Right lobe of liver (tissue), 6 donors: Measurements from ENCODE around the gene PLA2G4A. TPM values are rescaled to one million over a fixed set of nuclear protein-coding genes. Genes with fewer than 3 reads are reported as not detected.

ENCODE experiments used
- ATAC-seq, 4 donors: fragments of 200-7000 bp; cut with Tn5 transposase; one replicate each; pipeline ENCODE4 v1.9.1; 2020; ENCODE audit warnings: mild to moderate bottlenecking in 4 of 4, moderate library complexity in 4 of 4
- DNase-seq, 3 donors: peaks; one replicate each; pipeline ENCODE4 v3.0.0-alpha.2; 2020
- H3K27ac ChIP-seq, 3 donors: fragments of 200-600 bp; one replicate each; pipeline ENCODE4 v1.8.0; 2022
- H3K27me3 ChIP-seq, 2 donors: fragments of 200-600 bp; one replicate each; pipeline ENCODE4 v1.8.0; 2022
- H3K36me3 ChIP-seq, 4 donors: fragments of 200-600 bp; sonication (generic) in 1 of 4; one replicate each; pipeline versions ENCODE4 v1.5.1 to v1.8.0; 2017 to 2022; ENCODE audit warnings: control low read depth in 1 of 4
- H3K4me1 ChIP-seq, 4 donors: fragments of 200-600 bp; sonication (generic) in 1 of 4; one replicate each; pipeline versions ENCODE4 v1.5.1 to v1.8.0; 2017 to 2022; ENCODE audit warnings: control low read depth in 1 of 4
- H3K4me3 ChIP-seq, 3 donors: fragments of 200-600 bp; one replicate each; pipeline ENCODE4 v1.8.0; 2022
- H3K9me3 ChIP-seq, 4 donors: fragments of 200-600 bp; sonication (generic) in 1 of 4; one replicate each; pipeline versions ENCODE4 v1.5.1 to v1.8.0; 2017 to 2022; ENCODE audit warnings: control low read depth in 1 of 4
- CTCF ChIP-seq, 4 donors: fragments of 200-600 bp in 3 of 4; fragments of 450-650 bp in 1 of 4; IDR thresholded peaks; one replicate each; pipeline versions ENCODE4 v1.5.1 to v1.8.0; 2016 to 2022; ENCODE audit warnings: antibody characterized with exemption in 4 of 4, mild to moderate bottlenecking in 2 of 4
- POLR2A ChIP-seq: fragments of 450-650 bp; IDR thresholded peaks from one replicate; pipeline ENCODE4 v1.6.1; 2017; ENCODE audit warnings: antibody characterized with exemption, mild to moderate bottlenecking
- WGBS: methylation state at CpG from one replicate; pipeline ENCODE4 v1.1.6; 2018; ENCODE audit warnings: low coverage, low lambda C conversion rate; ENCODE audit not compliant: insufficient coverage; ENCODE audit errors: missing lambda C conversion rate; 5-methylcytosine and 5-hydroxymethylcytosine counted together
- intact Hi-C, 2 donors: fragments of 100-400 bp; cut with DNase I; formaldehyde crosslinking; loops; one replicate each; pipeline versions ENCODE4 v1.11.2 to v1.14.1; 2022
- total RNA-seq, 6 experiments: library from RNA; depleted of rRNA in 2 of 6; stranded (reverse); fragments of >200 nt in 2 of 6; fragmentation: NEBNext Ultra II Directional in 3 of 6; extraction: Animal tissue kit (Norgen Biotek cat#: 25700) in 3 of 6; gene quantifications; one replicate each; pipeline versions ENCODE4 v1.1.0 to v1.2.4, GENCODE V29; 2016 to 2023
- donor health status: DM: no; HTN: yes; CAD: no.
- donor health status: DM: no; HTN: no; CAD: no.
- donor health status: DM: no; HTN: no; CAD: no.
- donor health status: DM: no; HTN: yes; CAD: no.
- donor health status: DM: no; HTN: yes; CAD: no.

Gene PLA2G4A
- total RNA-seq, 6 experiments from 2014 or later = 0.12 to 1.7 (median 0.98) TPM

- intact Hi-C loops = no loop called here
- no CpG with 5 or more reads among the region's 1 CpG for WGBS
- Histone ChIP-seq H3K27me3 (no peaks in the 10 kb centered on the region), H3K27ac (no peak overlapping the region), H3K4me1 (no peaks in the 10 kb centered on the region), H3K9me3 (no peaks in the 10 kb centered on the region), H3K36me3 (no peaks in the 10 kb centered on the region), H3K4me3 (no peak overlapping the region)
- no peak for DNase-seq
- TF ChIP-seq CTCF (IDR thresholded peaks at IDR 0.05) (no peak), POLR2A (no peak)
- ATAC-seq = peak in 1 of 4 donors; percentile 18
These were observed 198.5 kb downstream of the PLA2G4A start for GRCh38 chr1:187027253-187027652.

GRCh38 chr1:187032316-187032981 is 203.7 kb downstream of the PLA2G4A start:
- H3K27ac ChIP-seq = no peak overlapping the region
- TF ChIP-seq CTCF (IDR thresholded peaks at IDR 0.05) (no peak), POLR2A (no peak)
- H3K36me3 ChIP-seq = no peaks in the 10 kb centered on the region
- 60% methylated on average over 3 of the region's 4 CpGs for WGBS
- no peak overlapping the region for H3K4me3 ChIP-seq
- H3K4me1 ChIP-seq = no peaks in the 10 kb centered on the region
- DNase-seq (no peak), ATAC-seq (no peak)
- H3K9me3 ChIP-seq = no peaks in the 10 kb centered on the region
- intact Hi-C loops = no loop called here
- H3K27me3 ChIP-seq = no peaks in the 10 kb centered on the region

- Histone ChIP-seq H3K27ac (no peak overlapping the region), H3K36me3 (no peaks in the 10 kb centered on the region), H3K27me3 (no peaks in the 10 kb centered on the region), H3K9me3 (no peaks in the 10 kb centered on the region), H3K4me1 (no peaks in the 10 kb centered on the region), H3K4me3 (no peak overlapping the region)
- WGBS = 47% methylated on average over 4 of the region's 4 CpGs
- no peak for ATAC-seq
- DNase-seq = no peak
- no peak for TF ChIP-seq CTCF (IDR thresholded peaks at IDR 0.05)
- no peak for TF ChIP-seq POLR2A
- intact Hi-C loops = no loop called here
These were observed 204.4 kb downstream of the PLA2G4A start for GRCh38 chr1:187032982-187033692.

- DNase-seq = no peak
- TF ChIP-seq CTCF (IDR thresholded peaks at IDR 0.05) = no peak
- TF ChIP-seq POLR2A = no peak
- no peaks in the 10 kb centered on the region for H3K4me1 ChIP-seq
- H3K4me3 ChIP-seq = no peak overlapping the region
- no peaks in the 10 kb centered on the region for H3K36me3 ChIP-seq
- 29% methylated on average over 4 of the region's 4 CpGs for WGBS
- intact Hi-C loops = no loop called here
- no peaks in the 10 kb centered on the region for H3K27me3 ChIP-seq
- H3K9me3 ChIP-seq = no peaks in the 10 kb centered on the region
- no peak for ATAC-seq
- no peak overlapping the region for H3K27ac ChIP-seq
These were observed 205.1 kb downstream of the PLA2G4A start for GRCh38 chr1:187033693-187034390.
